B cell (primary cell): Measurements from ENCODE around the gene ABI3BP.

Experiments used
- CTCF ChIP-seq: fragments of 200-600 bp; IDR thresholded peaks from one replicate; pipeline ENCODE4 v1.8.0; 2022; ENCODE audit warnings: antibody characterized with exemption, mild to moderate bottlenecking
- EZH2 ChIP-seq: IDR thresholded peaks from 2 replicates; pipeline ENCODE4 v1.6.1; 2012; ENCODE audit warnings: borderline replicate concordance, low read depth, mild to moderate bottlenecking, moderate library complexity, low read length; ENCODE audit not compliant: insufficient read depth, poor library complexity, severe bottlenecking

- TF ChIP-seq CTCF = no peak
- no peak for TF ChIP-seq EZH2
Observed at GRCh38 chr3:100947119-100947518, 46.1 kb downstream of the ABI3BP start.
